GM12873 (cell line): ENCODE results near the gene RASAL3.

ENCODE experiments used
- TF ChIP-seq, protein P1 (sequence below): IDR thresholded peaks from 2 replicates; pipeline ENCODE4 v1.5.1; 2012; ENCODE audit warnings: low read depth, mild to moderate bottlenecking, moderate library complexity, low read length, control low read depth; ENCODE audit not compliant: insufficient read depth; ENCODE audit errors: missing control alignments

The RASAL3 gene

DNA sequence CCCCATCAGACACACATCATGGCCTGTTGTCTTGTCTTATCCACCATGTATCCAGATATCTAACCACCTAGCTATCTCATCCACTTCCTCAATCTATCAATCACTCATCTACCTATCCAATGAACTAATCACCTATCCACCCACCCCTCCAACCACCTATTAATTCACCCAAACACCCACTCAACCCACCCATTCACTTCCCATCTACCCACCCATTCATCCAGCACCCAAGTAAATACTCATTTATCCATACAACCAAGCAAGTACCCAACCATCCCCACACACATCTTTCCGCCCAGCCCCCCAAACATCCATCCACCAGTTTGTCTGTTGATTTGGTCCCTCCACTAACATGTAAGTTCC lies 13.8 kb downstream of the RASAL3 start:
- TF ChIP-seq, protein P1, sequence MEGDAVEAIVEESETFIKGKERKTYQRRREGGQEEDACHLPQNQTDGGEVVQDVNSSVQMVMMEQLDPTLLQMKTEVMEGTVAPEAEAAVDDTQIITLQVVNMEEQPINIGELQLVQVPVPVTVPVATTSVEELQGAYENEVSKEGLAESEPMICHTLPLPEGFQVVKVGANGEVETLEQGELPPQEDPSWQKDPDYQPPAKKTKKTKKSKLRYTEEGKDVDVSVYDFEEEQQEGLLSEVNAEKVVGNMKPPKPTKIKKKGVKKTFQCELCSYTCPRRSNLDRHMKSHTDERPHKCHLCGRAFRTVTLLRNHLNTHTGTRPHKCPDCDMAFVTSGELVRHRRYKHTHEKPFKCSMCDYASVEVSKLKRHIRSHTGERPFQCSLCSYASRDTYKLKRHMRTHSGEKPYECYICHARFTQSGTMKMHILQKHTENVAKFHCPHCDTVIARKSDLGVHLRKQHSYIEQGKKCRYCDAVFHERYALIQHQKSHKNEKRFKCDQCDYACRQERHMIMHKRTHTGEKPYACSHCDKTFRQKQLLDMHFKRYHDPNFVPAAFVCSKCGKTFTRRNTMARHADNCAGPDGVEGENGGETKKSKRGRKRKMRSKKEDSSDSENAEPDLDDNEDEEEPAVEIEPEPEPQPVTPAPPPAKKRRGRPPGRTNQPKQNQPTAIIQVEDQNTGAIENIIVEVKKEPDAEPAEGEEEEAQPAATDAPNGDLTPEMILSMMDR, result no peak

DNA sequence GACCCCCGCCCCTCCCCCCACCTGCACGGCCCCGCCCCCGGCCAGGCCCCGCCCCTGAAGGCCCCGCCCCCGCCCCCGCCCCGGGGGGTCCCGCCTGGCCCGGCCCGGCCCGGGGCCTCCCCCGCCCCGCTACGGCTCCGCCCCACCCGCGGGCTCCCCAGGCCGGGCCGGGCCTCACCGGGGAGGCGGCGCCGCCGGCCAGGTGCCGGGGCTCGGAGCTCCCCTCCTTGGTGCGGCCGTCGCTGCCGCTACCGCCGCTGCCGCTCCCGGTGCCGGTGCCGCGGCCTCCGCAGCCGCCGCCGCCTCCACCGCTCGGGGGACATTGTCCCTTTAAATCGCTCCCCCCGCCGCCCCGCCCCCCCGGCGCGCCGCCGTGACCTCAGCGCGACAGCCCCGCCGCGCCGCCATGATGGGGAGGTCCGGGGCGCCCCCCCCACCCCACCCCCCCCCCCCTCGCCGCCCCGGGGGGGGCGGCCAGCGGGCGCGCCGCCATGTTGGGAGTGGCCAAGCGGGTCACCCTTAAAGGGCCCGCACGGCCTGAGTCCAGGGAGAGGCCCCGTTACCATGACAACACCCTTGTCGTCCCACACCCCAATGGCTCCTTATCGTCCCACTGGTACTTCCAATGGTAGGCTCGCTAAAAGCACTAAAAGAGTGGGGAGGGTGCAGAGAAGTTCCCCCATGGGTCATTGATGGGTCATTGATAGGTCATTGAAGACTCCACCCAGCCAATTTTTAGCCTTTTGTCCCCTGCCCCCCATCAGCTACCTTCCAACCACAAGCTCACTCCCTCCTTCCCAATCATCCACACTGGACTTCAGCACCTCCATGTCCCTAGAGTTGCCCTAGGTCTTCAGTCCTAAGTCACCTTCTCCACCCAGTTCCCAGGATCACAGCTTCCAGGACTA lies 14.5 kb downstream of the RASAL3 start, which contains the start of gene WIZ:
TSS of gene WIZ (minus strand) at position 337 of the 908 bp plus-strand sequence. CDS start 1,649 bp downstream, outside the sequence.
- TF ChIP-seq, protein P1, result no peak

DNA sequence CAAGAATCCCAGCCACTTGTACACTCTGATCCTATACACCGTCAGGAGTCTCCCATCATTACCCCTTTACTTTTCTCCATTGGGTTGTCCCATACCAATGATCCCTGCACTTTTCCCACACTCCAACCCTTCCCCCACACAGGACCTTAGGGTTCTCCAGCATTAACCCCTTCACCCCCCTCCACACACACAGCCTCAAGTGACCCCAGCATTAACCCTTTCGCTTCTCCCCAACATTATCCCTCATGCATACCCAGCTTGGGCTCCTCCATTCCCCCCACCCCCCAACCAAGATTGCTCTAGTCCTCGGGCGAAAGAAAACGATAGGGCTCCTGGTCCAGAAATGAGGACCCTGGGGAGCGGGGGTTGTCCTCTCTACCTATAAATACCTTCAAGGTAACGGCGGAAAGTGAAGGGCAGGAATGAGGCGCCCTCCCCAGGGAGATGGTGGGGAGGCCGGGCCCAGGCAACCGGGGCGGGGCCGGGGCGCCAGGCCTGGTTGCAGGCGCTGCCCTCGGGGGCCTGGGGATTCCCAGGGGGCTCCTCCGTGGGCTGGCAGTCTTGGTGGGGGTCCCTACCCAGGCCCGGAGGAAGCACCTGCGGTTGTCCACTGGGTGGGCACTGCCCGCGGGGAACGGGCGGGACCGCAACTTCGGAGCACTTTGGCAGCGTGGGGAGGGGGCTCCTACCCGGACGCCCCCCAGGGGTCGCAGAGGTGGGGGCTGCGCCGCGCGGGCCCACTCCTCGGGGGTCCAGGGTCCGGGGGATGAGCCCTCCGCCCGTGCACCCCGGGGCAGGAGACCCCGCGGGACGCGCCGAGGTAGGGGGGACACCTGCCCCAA lies 15.3 kb downstream of the RASAL3 start:
- TF ChIP-seq, protein P1, result no peak

DNA sequence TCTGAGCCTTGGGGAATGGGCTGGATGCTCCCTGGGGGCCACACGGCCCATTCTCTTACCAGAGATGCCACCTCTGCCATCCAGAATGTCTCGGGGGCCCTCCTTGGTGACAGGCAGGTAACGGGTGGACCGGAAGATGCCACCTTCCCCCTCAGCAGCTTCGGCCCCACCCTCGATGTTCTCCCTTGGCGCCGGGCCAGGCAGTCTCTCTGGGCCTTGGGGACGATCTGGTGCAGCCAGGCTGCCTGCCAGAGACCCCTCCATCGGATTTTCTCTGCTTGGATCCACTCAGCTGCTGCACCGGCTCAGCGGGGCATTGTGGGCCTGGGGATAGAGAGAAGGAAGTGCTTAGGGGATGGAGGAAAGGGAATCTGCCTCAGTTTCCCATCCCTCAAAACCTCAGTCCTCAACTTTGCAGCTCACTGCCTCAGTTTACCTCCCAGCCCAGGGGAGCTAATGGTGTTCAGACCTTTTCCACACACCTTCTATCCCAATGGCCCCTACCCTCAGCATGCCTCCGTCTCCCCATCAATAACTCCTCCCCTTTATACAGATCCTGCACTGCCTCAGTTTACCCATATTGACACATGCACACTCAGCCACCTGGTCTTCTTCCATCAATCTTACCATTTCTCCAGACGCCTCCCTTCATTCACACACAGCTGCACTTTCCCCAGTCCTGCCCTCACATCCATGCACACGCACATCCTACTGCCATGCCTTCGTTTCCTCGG lies 16.1 kb downstream of the RASAL3 start:
- TF ChIP-seq, protein P1, result no peak

DNA sequence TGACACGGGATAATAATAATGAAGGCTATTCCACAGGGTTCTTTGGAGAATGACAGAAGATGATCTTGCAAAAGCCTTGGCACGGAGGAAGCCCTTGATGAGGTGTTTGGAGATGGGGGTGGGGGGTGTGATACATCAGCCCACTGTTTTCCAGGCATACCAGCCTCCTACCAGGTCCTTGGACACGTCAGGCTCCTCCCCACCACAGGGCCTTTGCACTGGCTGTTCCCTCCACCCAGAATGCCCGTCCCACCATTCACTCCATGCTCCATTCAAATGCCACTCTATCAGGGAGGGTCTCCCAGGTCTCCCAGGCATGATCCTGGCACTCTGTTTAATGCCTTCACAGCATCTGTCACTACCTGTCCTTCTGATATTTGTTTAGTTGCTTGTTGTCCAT lies 17.3 kb downstream of the RASAL3 start:
- TF ChIP-seq, protein P1, result no peak

DNA sequence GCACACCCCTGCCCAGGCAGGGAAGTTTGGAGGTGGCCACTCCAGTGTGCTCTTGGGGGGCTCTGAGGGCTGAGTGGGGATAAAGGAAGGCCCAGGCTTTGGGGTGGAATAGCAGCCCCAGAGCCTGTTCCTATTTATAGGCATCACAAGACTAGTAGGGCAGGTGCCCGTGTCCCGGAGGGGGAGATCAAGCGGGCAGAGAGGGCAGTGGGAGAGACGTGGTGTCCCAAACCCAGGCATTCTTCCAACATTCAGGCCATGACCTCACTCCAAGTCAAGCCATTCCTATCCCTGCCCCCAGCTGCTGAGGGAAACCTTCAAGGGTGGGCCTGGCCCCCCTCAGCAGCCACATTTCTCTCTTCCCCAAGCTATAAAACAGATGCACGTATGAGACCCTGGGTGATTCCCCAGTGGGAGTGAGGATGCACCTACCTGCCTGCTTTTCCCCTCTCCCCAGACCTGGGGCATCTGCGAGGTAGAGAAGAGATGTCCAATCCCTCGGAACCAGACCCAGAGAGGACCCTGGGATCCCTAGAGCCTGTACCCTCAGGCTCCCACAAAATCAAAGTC lies 18.5 kb downstream of the RASAL3 start:
- TF ChIP-seq, protein P1, result no peak

DNA sequence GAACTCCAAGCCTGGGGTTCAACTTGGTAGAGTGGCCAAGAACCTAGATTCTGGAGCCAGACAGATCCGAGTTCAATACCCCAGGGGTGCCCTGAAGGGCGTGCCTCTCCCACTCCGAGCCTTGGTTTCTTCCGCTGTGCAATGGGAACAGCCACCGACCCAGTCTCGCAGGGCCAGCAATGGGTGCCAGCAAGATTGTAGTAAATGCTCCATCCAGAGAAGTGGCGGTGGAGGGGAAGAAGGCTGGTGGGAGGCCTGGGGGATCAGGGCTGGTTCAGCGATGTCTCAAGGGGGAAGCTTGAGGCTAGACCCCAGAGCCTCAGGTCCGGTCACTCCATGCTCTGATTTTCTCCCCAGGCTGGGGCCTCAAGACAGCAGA lies 19.1 kb downstream of the RASAL3 start:
- TF ChIP-seq, protein P1, result no peak
